Testis (tissue), 2 donors: Measurements from ENCODE around the gene ADAMTS14.

Source experiments
- CTCF ChIP-seq, 3 experiments: fragments of 450-650 bp in 2 of 3; fragments of 200-600 bp in 1 of 3; sonication (generic) in 1 of 3; IDR thresholded peaks; one replicate each; pipeline ENCODE4 v1.5.1; 2016 to 2019; ENCODE audit warnings: antibody characterized with exemption in 3 of 3, mild to moderate bottlenecking in 2 of 3, moderate library complexity in 1 of 3
- POLR2A ChIP-seq: fragments of 450-650 bp; IDR thresholded peaks from one replicate; pipeline ENCODE4 v1.6.1; 2017; ENCODE audit warnings: antibody characterized with exemption, mild to moderate bottlenecking, moderate library complexity

- TF ChIP-seq CTCF (IDR thresholded peaks at IDR 0.05) (no peak), POLR2A (no peak)
Observed at GRCh38 chr10:70748801-70749573, 76.7 kb downstream of the ADAMTS14 start.
